K562 (cell line): Measurements from ENCODE around the gene ECI2. TPM values are rescaled to one million over a fixed set of nuclear protein-coding genes. Genes with fewer than 3 reads are reported as not detected.
A peak's percentile ranks its signal among the peaks of the same experiment; 100 is the strongest.

Source experiments
- BRF1 ChIP-seq: IDR thresholded peaks from 3 replicates; pipeline ENCODE4 v1.6.1; 2011; ENCODE audit warnings: borderline replicate concordance, mild to moderate bottlenecking; ENCODE audit not compliant: insufficient read length; ENCODE audit errors: extremely low read depth
- CEBPB ChIP-seq: fragments of 450-650 bp; IDR thresholded peaks from 2 replicates; pipeline ENCODE4 v1.6.1; 2016; ENCODE audit warnings: missing genetic modification characterization, missing compliant biosample characterization
- EHMT2 ChIP-seq: fragments of 450-650 bp; IDR thresholded peaks from 2 replicates; pipeline ENCODE4 v1.6.1; 2018; ENCODE audit warnings: antibody characterized with exemption
- FOXM1 ChIP-seq, 2 experiments: fragments of 450-650 bp in 1 of 2; sonication (generic) in 1 of 2; formaldehyde crosslinking in 1 of 2; IDR thresholded peaks; 2 replicates each; pipeline versions ENCODE4 v1.6.1 to v1.9.0; 2017 to 2022; ENCODE audit warnings: low read depth in 2 of 2, mild to moderate bottlenecking in 2 of 2, missing genetic modification reagents in 1 of 2, moderate library complexity in 1 of 2
- MAZ ChIP-seq, 2 experiments: fragments of 450-650 bp in 1 of 2; sonication (generic) in 1 of 2; formaldehyde crosslinking; IDR thresholded peaks in 1 of 2; conservative IDR thresholded peaks in 1 of 2; 2 replicates each; pipeline versions ENCODE4 v1.4.0 to v1.5.0; 2020; ENCODE audit warnings: mild to moderate bottlenecking in 1 of 2, missing genetic modification reagents in 1 of 2
- SMARCC2 ChIP-seq: fragments of 450-650 bp; IDR thresholded peaks from 2 replicates; pipeline ENCODE4 v1.6.1; 2017; ENCODE audit warnings: antibody characterized with exemption, moderate library complexity, mild to moderate bottlenecking, low read depth
- SP1 ChIP-seq: sonication (generic); formaldehyde crosslinking; IDR thresholded peaks from 2 replicates; pipeline ENCODE4 v1.8.1; 2022; ENCODE audit warnings: mild to moderate bottlenecking, missing genetic modification reagents
- SRSF7 ChIP-seq: fragments of 200-400 bp; formaldehyde crosslinking; optimal IDR thresholded peaks from 2 replicates; pipeline ENCODE3; 2017; ENCODE audit warnings: mild to moderate bottlenecking, low read depth, low read length
- TRIM28 ChIP-seq: fragments of 450-650 bp; IDR thresholded peaks from 2 replicates; pipeline ENCODE4 v1.6.1; 2017
- ZFX ChIP-seq: sonication (generic); formaldehyde crosslinking; IDR thresholded peaks from 2 replicates; pipeline ENCODE4 v1.8.0; 2022; ENCODE audit warnings: mild to moderate bottlenecking, missing genetic modification reagents, moderate library complexity
- ZNF184 ChIP-seq: sonication (generic); formaldehyde crosslinking; IDR thresholded peaks from 2 replicates; pipeline ENCODE4 v1.5.0; 2020; ENCODE audit warnings: missing genetic modification reagents
- ZNF217 ChIP-seq: sonication (generic); formaldehyde crosslinking; IDR thresholded peaks from 2 replicates; pipeline ENCODE4 v1.8.0; 2022; ENCODE audit warnings: mild to moderate bottlenecking, missing genetic modification reagents
- ZNF77 ChIP-seq: fragments of 250-450 bp; sonication (Bioruptor Pico); IDR thresholded peaks from 2 replicates; pipeline ENCODE4 v1.5.0; 2020
- ZNF780A ChIP-seq: fragments of 250-450 bp; sonication (Bioruptor Pico); IDR thresholded peaks from 2 replicates; pipeline ENCODE4 v1.5.0; 2021; ENCODE audit warnings: mild to moderate bottlenecking
- polyA plus RNA-seq, 8 experiments: library from polyadenylated mRNA; depleted of rRNA in 4 of 8; stranded (reverse) in 5 of 8; unstranded in 3 of 8; fragments of >200 nt; fragmentation: Nextera tagmentation in 2 of 8; fragmentation: Illumina TruSeq in 1 of 8; extraction: Ambion mirVana in 2 of 8; extraction: Trizol in 1 of 8; gene quantifications; 2 replicates each; pipeline versions ENCODE4 v1.2.1 to v1.2.3, GENCODE V29; 2011 to 2014; ENCODE audit warnings: inconsistent platforms in 1 of 8, missing spikeins in 1 of 8
- total RNA-seq, 7 experiments: library from RNA; depleted of rRNA in 6 of 7; stranded (reverse); fragments of >200 nt in 6 of 7; fragmentation: Illumina TruSeq in 2 of 7; extraction: Trizol in 2 of 7; gene quantifications; 2 replicates each; pipeline versions ENCODE4 v1.2.1 to v1.2.3, GENCODE V29; 2011 to 2021; ENCODE audit warnings: low replicate concordance in 1 of 7
- TF ChIP-seq, protein P1 (sequence below): fragments of 250-450 bp; sonication (Bioruptor Pico); IDR thresholded peaks from 2 replicates; pipeline ENCODE4 v1.5.1; 2021; ENCODE audit warnings: mild to moderate bottlenecking
- TF ChIP-seq, protein P2 (sequence below): fragments of 450-650 bp; formaldehyde crosslinking; IDR thresholded peaks from 2 replicates; pipeline ENCODE4 v1.4.0; 2020; ENCODE audit warnings: mild to moderate bottlenecking, moderate library complexity
- TF ChIP-seq, protein P3 (sequence below): sonication (generic); formaldehyde crosslinking; IDR thresholded peaks from 2 replicates; pipeline ENCODE4 v1.8.1; 2023; ENCODE audit warnings: mild to moderate bottlenecking, missing genetic modification reagents
- TF ChIP-seq, protein P4 (sequence below): IDR thresholded peaks from 3 replicates; pipeline ENCODE4 v1.6.1; 2011; ENCODE audit warnings: borderline replicate concordance, mild to moderate bottlenecking, moderate library complexity; ENCODE audit not compliant: insufficient read length; ENCODE audit errors: extremely low read depth
- TF ChIP-seq, protein P5 (sequence below), 2 experiments: fragments of 450-650 bp in 1 of 2; sonication (generic) in 1 of 2; formaldehyde crosslinking in 1 of 2; IDR thresholded peaks in 1 of 2; conservative IDR thresholded peaks in 1 of 2; 2 replicates each; pipeline versions ENCODE4 v1.6.1 to v1.8.1; 2016 to 2023; ENCODE audit warnings: mild to moderate bottlenecking in 2 of 2, moderate library complexity in 2 of 2, inconsistent platforms in 1 of 2, missing genetic modification reagents in 1 of 2
- TF ChIP-seq, protein P6 (sequence below): sonication (generic); formaldehyde crosslinking; IDR thresholded peaks from 2 replicates; pipeline ENCODE4 v1.5.0; 2020; ENCODE audit warnings: missing genetic modification reagents

The ECI2 gene
- total and polyA plus RNA-seq, 9 of the 15 experiments (the other 6 are each of a cell fraction or from before 2014, with no cell fraction given) = 80.7 to 377 (median 142) TPM

DNA sequence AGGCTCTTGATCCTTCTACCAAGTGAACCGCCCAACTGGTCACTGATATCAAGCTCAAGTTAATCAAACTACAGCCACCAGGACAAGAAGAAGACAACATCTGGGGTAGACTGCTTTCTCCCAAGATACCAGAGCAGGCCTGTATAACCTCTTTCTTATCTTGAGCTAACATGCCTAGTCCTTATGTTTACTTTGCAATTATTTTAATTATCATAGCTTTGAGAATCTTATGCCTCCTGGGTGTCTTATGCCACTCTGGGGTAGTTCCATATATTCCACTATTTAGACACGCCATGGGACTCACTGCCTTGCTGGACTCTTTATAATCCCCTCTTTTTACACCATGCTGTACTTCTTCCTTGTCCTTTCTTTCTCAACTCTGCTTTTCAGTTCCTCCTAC, 41.5 kb upstream of the ECI2 start (continued):
- TF ChIP-seq, protein P1, sequence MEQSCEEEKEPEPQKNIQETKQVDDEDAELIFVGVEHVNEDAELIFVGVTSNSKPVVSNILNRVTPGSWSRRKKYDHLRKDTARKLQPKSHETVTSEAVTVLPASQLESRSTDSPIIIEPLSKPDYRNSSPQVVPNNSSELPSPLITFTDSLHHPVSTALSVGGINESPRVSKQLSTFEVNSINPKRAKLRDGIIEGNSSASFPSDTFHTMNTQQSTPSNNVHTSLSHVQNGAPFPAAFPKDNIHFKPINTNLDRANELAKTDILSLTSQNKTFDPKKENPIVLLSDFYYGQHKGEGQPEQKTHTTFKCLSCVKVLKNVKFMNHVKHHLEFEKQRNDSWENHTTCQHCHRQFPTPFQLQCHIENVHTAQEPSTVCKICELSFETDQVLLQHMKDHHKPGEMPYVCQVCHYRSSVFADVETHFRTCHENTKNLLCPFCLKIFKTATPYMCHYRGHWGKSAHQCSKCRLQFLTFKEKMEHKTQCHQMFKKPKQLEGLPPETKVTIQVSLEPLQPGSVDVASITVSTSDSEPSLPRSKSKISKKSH (CRISPR knock-in tag) = no peak
- TF ChIP-seq SRSF7 (no peak), CEBPB (tag) (no peak), BRF1 (no peak), TRIM28 (no peak), SMARCC2 (peak; percentile 88; the same call in 1 of the 2 replicates), SP1 (CRISPR knock-in tag) (peak; percentile 58; the same call in 1 of the 2 replicates), EHMT2 (no peak), FOXM1 (IDR thresholded peaks at IDR 0.05; ENCODE audit: low read depth) (peak; percentile 95), FOXM1 (CRISPR knock-in tag; IDR thresholded peaks at IDR 0.05; ENCODE audit: low read depth) (no peak), ZNF217 (no peak), MAZ (CRISPR knock-in tag; conservative IDR thresholded peaks at IDR 0.05 in 1 of 2, IDR thresholded peaks at IDR 0.05 in 1 of 2) (no peak), ZFX (no peak), ZNF77 (CRISPR knock-in tag) (no peak), ZNF184 (no peak), ZNF780A (CRISPR knock-in tag) (no peak)
- TF ChIP-seq, protein P2, sequence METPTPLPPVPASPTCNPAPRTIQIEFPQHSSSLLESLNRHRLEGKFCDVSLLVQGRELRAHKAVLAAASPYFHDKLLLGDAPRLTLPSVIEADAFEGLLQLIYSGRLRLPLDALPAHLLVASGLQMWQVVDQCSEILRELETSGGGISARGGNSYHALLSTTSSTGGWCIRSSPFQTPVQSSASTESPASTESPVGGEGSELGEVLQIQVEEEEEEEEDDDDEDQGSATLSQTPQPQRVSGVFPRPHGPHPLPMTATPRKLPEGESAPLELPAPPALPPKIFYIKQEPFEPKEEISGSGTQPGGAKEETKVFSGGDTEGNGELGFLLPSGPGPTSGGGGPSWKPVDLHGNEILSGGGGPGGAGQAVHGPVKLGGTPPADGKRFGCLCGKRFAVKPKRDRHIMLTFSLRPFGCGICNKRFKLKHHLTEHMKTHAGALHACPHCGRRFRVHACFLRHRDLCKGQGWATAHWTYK (CRISPR knock-in tag) = no peak
- TF ChIP-seq, protein P3, sequence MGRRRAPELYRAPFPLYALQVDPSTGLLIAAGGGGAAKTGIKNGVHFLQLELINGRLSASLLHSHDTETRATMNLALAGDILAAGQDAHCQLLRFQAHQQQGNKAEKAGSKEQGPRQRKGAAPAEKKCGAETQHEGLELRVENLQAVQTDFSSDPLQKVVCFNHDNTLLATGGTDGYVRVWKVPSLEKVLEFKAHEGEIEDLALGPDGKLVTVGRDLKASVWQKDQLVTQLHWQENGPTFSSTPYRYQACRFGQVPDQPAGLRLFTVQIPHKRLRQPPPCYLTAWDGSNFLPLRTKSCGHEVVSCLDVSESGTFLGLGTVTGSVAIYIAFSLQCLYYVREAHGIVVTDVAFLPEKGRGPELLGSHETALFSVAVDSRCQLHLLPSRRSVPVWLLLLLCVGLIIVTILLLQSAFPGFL (CRISPR knock-in tag) = no peak
- TF ChIP-seq, protein P4, sequence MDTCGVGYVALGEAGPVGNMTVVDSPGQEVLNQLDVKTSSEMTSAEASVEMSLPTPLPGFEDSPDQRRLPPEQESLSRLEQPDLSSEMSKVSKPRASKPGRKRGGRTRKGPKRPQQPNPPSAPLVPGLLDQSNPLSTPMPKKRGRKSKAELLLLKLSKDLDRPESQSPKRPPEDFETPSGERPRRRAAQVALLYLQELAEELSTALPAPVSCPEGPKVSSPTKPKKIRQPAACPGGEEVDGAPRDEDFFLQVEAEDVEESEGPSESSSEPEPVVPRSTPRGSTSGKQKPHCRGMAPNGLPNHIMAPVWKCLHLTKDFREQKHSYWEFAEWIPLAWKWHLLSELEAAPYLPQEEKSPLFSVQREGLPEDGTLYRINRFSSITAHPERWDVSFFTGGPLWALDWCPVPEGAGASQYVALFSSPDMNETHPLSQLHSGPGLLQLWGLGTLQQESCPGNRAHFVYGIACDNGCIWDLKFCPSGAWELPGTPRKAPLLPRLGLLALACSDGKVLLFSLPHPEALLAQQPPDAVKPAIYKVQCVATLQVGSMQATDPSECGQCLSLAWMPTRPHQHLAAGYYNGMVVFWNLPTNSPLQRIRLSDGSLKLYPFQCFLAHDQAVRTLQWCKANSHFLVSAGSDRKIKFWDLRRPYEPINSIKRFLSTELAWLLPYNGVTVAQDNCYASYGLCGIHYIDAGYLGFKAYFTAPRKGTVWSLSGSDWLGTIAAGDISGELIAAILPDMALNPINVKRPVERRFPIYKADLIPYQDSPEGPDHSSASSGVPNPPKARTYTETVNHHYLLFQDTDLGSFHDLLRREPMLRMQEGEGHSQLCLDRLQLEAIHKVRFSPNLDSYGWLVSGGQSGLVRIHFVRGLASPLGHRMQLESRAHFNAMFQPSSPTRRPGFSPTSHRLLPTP = no peak
- TF ChIP-seq, protein P5, sequence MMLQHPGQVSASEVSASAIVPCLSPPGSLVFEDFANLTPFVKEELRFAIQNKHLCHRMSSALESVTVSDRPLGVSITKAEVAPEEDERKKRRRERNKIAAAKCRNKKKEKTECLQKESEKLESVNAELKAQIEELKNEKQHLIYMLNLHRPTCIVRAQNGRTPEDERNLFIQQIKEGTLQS (IDR thresholded peaks at IDR 0.05) = no peak
- TF ChIP-seq, protein P5 (CRISPR knock-in tag; conservative IDR thresholded peaks at IDR 0.05) = no peak
- TF ChIP-seq, protein P6, sequence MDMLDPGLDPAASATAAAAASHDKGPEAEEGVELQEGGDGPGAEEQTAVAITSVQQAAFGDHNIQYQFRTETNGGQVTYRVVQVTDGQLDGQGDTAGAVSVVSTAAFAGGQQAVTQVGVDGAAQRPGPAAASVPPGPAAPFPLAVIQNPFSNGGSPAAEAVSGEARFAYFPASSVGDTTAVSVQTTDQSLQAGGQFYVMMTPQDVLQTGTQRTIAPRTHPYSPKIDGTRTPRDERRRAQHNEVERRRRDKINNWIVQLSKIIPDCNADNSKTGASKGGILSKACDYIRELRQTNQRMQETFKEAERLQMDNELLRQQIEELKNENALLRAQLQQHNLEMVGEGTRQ (CRISPR knock-in tag) = no peak
